Neutrophil (primary cell): ENCODE data around the gene PCDHGC5.

Experiments used
- H3K27ac ChIP-seq: fragments of 200-600 bp; sonication (generic); 2 replicates; pipeline ENCODE4 v1.5.1; 2016; ENCODE audit warnings: mild to moderate bottlenecking, moderate library complexity
- H3K27me3 ChIP-seq: fragments of 200-600 bp; sonication (generic); 2 replicates; pipeline ENCODE4 v1.6.0; 2016; ENCODE audit warnings: mild to moderate bottlenecking
- H3K36me3 ChIP-seq: fragments of 200-600 bp; sonication (generic); 2 replicates; pipeline ENCODE4 v1.5.1; 2017
- H3K4me1 ChIP-seq, 2 experiments: fragments of 200-600 bp in 1 of 2; sonication (generic) in 1 of 2; 1 replicate in 1 of 2; 2 replicates in 1 of 2; pipeline versions ENCODE4 v1.5.1 to v1.6.1; 2013 to 2016; ENCODE audit warnings: low read depth in 1 of 2, low read length in 1 of 2, mild to moderate bottlenecking in 1 of 2, moderate library complexity in 1 of 2; ENCODE audit not compliant: control insufficient read depth in 1 of 2, insufficient read depth in 1 of 2
- H3K4me3 ChIP-seq, 2 experiments: fragments of 200-600 bp in 1 of 2; sonication (generic) in 1 of 2; 1 replicate in 1 of 2; 2 replicates in 1 of 2; pipeline ENCODE4 v1.5.1; 2013 to 2016; ENCODE audit warnings: low read depth in 1 of 2, low read length in 1 of 2, mild to moderate bottlenecking in 1 of 2, moderate library complexity in 1 of 2
- H3K9me3 ChIP-seq: fragments of 200-600 bp; sonication (generic); 2 replicates; pipeline ENCODE4 v1.5.1; 2016
- TF ChIP-seq, protein P1 (sequence below): fragments of 200-600 bp; sonication (generic); IDR thresholded peaks from 2 replicates; pipeline ENCODE4 v1.5.1; 2016; ENCODE audit warnings: antibody characterized with exemption

PCDHGC5 gene

DNA sequence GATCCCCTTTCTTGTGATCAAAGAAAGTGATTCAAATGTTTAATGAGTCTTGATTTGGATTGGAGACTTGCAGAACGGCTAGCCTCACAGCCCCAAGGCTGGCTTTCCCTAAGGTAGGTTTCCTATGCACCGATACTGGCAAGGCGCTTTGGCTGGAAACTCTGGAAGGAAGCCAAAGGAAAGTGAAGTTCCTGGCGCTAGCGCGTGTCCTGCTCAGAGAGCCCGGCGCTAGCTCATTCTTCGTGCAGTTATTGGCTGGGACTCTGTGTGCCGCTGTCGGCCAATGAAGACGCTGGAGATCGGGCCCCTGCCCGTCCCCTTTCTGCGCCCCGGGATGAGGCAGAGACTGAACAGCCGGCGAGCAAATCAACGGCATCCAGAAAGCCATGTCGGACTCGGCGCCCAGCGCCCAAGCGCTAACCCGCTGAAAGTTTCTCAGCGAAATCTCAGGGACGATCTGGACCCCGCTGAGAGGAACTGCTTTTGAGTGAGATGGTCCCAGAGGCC is 13.2 kb upstream of the PCDHGC5 start, which contains the start of gene PCDHGC3:
Gene PCDHGC3, plus strand, starts transcription at position 342 of the 507 bp plus-strand sequence. Its CDS starts 151 bp downstream, at position 493.
- TF ChIP-seq, protein P1, sequence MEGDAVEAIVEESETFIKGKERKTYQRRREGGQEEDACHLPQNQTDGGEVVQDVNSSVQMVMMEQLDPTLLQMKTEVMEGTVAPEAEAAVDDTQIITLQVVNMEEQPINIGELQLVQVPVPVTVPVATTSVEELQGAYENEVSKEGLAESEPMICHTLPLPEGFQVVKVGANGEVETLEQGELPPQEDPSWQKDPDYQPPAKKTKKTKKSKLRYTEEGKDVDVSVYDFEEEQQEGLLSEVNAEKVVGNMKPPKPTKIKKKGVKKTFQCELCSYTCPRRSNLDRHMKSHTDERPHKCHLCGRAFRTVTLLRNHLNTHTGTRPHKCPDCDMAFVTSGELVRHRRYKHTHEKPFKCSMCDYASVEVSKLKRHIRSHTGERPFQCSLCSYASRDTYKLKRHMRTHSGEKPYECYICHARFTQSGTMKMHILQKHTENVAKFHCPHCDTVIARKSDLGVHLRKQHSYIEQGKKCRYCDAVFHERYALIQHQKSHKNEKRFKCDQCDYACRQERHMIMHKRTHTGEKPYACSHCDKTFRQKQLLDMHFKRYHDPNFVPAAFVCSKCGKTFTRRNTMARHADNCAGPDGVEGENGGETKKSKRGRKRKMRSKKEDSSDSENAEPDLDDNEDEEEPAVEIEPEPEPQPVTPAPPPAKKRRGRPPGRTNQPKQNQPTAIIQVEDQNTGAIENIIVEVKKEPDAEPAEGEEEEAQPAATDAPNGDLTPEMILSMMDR = no peak
- H3K4me1 ChIP-seq = peaks cover 16 to 17% of the 10 kb centered on the region in 2 experiments
- H3K27me3 ChIP-seq = peaks cover 95% of the 10 kb centered on the region
- no peak within 1 kb of the TSS for H3K27ac ChIP-seq
- no peaks in the 10 kb centered on the region for H3K9me3 ChIP-seq
- H3K4me3 ChIP-seq = peak within 1 kb of the TSS; percentile 9 to 37
- H3K36me3 ChIP-seq = no peaks in the 10 kb centered on the region

DNA sequence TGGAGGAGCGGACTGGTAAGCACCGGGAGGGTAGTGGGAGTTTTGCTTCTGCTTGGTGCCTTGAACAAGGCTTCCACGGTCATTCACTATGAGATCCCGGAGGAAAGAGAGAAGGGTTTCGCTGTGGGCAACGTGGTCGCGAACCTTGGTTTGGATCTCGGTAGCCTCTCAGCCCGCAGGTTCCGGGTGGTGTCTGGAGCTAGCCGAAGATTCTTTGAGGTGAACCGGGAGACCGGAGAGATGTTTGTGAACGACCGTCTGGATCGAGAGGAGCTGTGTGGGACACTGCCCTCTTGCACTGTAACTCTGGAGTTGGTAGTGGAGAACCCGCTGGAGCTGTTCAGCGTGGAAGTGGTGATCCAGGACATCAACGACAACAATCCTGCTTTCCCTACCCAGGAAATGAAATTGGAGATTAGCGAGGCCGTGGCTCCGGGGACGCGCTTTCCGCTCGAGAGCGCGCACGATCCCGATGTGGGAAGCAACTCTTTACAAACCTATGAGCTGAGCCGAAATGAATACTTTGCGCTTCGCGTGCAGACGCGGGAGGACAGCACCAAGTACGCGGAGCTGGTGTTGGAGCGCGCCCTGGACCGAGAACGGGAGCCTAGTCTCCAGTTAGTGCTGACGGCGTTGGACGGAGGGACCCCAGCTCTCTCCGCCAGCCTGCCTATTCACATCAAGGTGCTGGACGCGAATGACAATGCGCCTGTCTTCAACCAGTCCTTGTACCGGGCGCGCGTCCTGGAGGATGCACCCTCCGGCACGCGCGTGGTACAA is 12.6 kb upstream of the PCDHGC5 start:
- Histone ChIP-seq H3K27ac (no peak overlapping the region), H3K4me3 (peak overlapping the region; percentile 9 to 37), H3K27me3 (peaks cover 98% of the 10 kb centered on the region), H3K9me3 (no peaks in the 10 kb centered on the region), H3K36me3 (no peaks in the 10 kb centered on the region), H3K4me1 (peaks cover 16 to 17% of the 10 kb centered on the region in 2 experiments)
- TF ChIP-seq, protein P1 = no peak

DNA sequence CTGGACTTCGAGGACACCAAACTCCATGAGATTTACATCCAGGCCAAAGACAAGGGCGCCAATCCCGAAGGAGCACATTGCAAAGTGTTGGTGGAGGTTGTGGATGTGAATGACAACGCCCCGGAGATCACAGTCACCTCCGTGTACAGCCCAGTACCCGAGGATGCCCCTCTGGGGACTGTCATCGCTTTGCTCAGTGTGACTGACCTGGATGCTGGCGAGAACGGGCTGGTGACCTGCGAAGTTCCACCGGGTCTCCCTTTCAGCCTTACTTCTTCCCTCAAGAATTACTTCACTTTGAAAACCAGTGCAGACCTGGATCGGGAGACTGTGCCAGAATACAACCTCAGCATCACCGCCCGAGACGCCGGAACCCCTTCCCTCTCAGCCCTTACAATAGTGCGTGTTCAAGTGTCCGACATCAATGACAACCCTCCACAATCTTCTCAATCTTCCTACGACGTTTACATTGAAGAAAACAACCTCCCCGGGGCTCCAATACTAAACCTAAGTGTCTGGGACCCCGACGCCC is 11.8 kb upstream of the PCDHGC5 start:
- peaks cover 98% of the 10 kb centered on the region for H3K27me3 ChIP-seq
- TF ChIP-seq, protein P1 = no peak
- H3K27ac ChIP-seq = no peak overlapping the region
- H3K4me1 ChIP-seq = peaks cover 16 to 17% of the 10 kb centered on the region in 2 experiments
- H3K36me3 ChIP-seq = no peaks in the 10 kb centered on the region
- H3K9me3 ChIP-seq = no peaks in the 10 kb centered on the region
- H3K4me3 ChIP-seq = no peak overlapping the region

DNA sequence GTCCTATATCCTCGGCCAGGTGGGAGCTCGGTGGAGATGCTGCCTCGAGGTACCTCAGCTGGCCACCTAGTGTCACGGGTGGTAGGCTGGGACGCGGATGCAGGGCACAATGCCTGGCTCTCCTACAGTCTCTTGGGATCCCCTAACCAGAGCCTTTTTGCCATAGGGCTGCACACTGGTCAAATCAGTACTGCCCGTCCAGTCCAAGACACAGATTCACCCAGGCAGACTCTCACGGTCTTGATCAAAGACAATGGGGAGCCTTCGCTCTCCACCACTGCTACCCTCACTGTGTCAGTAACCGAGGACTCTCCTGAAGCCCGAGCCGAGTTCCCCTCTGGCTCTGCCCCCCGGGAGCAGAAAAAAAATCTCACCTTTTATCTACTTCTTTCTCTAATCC is 11.1 kb upstream of the PCDHGC5 start:
- no peak overlapping the region for H3K27ac ChIP-seq
- H3K36me3 ChIP-seq = no peaks in the 10 kb centered on the region
- peaks cover 16 to 17% of the 10 kb centered on the region in 2 experiments for H3K4me1 ChIP-seq
- H3K27me3 ChIP-seq = peaks cover 100% of the 10 kb centered on the region
- TF ChIP-seq, protein P1 = no peak
- no peaks in the 10 kb centered on the region for H3K9me3 ChIP-seq
- no peak overlapping the region for H3K4me3 ChIP-seq

DNA sequence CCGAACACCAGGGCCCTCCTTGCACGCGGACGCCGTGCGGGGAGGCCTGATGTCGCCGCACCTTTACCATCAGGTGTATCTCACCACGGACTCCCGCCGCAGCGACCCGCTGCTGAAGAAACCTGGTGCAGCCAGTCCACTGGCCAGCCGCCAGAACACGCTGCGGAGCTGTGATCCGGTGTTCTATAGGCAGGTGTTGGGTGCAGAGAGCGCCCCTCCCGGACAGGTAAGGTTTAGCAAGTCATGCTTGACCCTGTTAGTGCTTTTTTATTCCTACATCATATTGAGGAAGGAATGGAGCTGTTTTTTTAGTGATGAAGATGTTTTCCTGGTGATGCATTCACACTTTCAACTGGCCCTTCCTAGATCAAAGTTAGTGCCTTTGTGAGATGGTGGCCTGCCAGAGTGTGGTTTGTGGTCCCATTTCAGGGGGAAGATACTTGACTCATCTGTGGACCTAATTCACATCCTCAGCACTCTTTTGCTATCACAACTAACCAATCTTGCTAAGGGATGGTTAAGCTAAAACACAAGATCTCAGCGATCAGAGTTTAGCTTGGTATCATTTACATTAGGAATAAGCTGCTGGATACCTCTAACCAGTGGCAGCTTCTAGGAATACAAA is 10.4 kb upstream of the PCDHGC5 start:
- H3K4me1 ChIP-seq = peaks cover 16 to 17% of the 10 kb centered on the region in 2 experiments
- H3K27ac ChIP-seq = no peak overlapping the region
- H3K9me3 ChIP-seq = no peaks in the 10 kb centered on the region
- no peak overlapping the region for H3K4me3 ChIP-seq
- no peaks in the 10 kb centered on the region for H3K36me3 ChIP-seq
- TF ChIP-seq, protein P1 = no peak
- peaks cover 100% of the 10 kb centered on the region for H3K27me3 ChIP-seq
